ENCODE measurements around the gene STRIP2.

Gene STRIP2

GRCh38 chr7:129435414-129435829 lies 1.2 kb downstream of the STRIP2 start:
- no peak for TF ChIP-seq CTCF (IDR thresholded peaks at IDR 0.05; ENCODE audit: low read length, missing control alignments)
- H3K4me3 ChIP-seq (replicated peaks; ENCODE audit: low read depth, low read length), result peak overlapping the region; percentile 81
- DNase-seq (ENCODE audit: low read depth), result no peak

- TF ChIP-seq CTCF (IDR thresholded peaks at IDR 0.05; ENCODE audit: low read length, missing control alignments), result no peak
- H3K4me3 ChIP-seq (replicated peaks; ENCODE audit: low read depth, low read length), result no peak overlapping the region
- no peak for DNase-seq (ENCODE audit: low read depth)
These were observed 2.2 kb downstream of the STRIP2 start for GRCh38 chr7:129436335-129436923.

- TF ChIP-seq CTCF (IDR thresholded peaks at IDR 0.05; ENCODE audit: low read length, missing control alignments), result no peak
- H3K4me3 ChIP-seq (replicated peaks; ENCODE audit: low read depth, low read length), result no peak overlapping the region
- no peak for DNase-seq (ENCODE audit: low read depth)
These were observed 3.0 kb downstream of the STRIP2 start for GRCh38 chr7:129437190-129437589.

- H3K4me3 ChIP-seq (replicated peaks; ENCODE audit: low read depth, low read length), result no peak overlapping the region
- no peak for TF ChIP-seq CTCF (IDR thresholded peaks at IDR 0.05; ENCODE audit: low read length, missing control alignments)
- DNase-seq (ENCODE audit: low read depth), result no peak
These were observed 4.1 kb downstream of the STRIP2 start for GRCh38 chr7:129438281-129438838.

GRCh38 chr7:129438839-129439651 lies 4.8 kb downstream of the STRIP2 start:
- peak; percentile 68 for DNase-seq (ENCODE audit: low read depth)
- no peak overlapping the region for H3K4me3 ChIP-seq (replicated peaks; ENCODE audit: low read depth, low read length)
- TF ChIP-seq CTCF (IDR thresholded peaks at IDR 0.05; ENCODE audit: low read length, missing control alignments), result no peak

- DNase-seq (ENCODE audit: low read depth), result no peak
- no peak for TF ChIP-seq CTCF (IDR thresholded peaks at IDR 0.05; ENCODE audit: low read length, missing control alignments)
- H3K4me3 ChIP-seq (replicated peaks; ENCODE audit: low read depth, low read length), result no peak overlapping the region
These were observed 5.9 kb downstream of the STRIP2 start for GRCh38 chr7:129439963-129440625.
